Vein endothelial cell (primary cell): ENCODE measurements around the gene SLC22A2. TPM values are rescaled to one million over a fixed set of nuclear protein-coding genes. Genes with fewer than 3 reads are reported as not detected.

Experiments
- total RNA-seq: library from RNA; depleted of rRNA; stranded (reverse); fragments of >200 nt; gene quantifications from 2 replicates; pipeline ENCODE4 v1.2.3, GENCODE V29; 2012

The SLC22A2 gene
- not detected in 2 replicates for total RNA-seq

DNA sequence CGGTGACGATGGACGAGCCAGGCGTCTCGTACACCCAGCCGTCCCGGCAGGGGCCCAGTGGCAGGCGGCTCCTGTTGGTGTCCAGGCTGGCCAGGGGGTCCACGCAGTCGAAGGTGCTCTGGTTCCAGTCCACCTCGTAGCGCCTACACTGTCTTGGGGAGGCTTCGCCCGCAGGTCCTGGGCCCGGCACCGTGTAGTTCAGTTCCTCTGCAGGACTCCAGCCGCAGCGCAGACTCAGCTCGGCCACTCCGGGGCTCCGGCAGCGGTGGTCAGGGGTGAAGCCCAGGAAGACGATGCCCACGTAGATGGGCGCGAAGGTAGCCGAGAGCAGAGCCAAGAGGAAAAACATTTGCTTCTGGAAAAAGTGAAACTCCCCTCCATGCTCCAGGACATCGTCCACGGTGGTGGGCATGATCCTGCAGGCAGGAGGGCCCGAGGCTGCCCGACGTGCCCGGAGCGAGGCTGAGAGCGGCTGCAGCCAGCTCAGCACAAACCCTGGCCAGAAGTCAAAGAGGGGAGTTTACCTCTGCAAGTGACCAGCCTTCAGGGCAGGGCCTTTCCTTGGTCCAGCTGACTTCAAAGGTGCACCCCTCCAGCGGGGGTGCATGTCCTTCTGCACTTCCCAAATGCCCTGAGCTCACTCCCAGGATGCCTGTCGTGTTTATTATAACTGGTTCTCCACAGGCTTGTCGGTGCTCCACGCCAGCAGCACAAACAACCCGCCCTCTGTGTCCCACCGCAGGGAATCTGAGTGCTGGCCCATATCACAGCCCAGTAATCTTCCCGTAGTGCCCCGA, at the start of gene SLC22A2:
Gene SLC22A2, minus strand, starts transcription at position 476 of the 797 bp plus-strand sequence. Its CDS starts 64 bp downstream, at position 412.

Other genes with a start within 250 kb of the SLC22A2 start
- 0.19 and 0.65 TPM in 2 replicates for gene SLC22A1, start 137.0 kb downstream of the SLC22A2 start, total RNA-seq
- not detected in 2 replicates for gene SLC22A3, start 89.6 kb upstream of the SLC22A2 start, total RNA-seq